OCI-LY1 (cell line): ENCODE measurements around the gene IL18R1.

Source experiments
- H2AFZ ChIP-seq: fragments of 200-600 bp; sonication (generic), shearing (Covaris generic); 2 replicates; pipeline ENCODE4 v1.6.0; 2014; ENCODE audit warnings: antibody characterized with exemption, mild to moderate bottlenecking, low read length
- H3F3A ChIP-seq: fragments of 200-600 bp; sonication (generic), shearing (Covaris generic); 2 replicates; pipeline ENCODE4 v1.6.0; 2014; ENCODE audit warnings: mild to moderate bottlenecking, antibody characterized with exemption, low read length, moderate library complexity; ENCODE audit not compliant: insufficient read depth
- H3K27ac ChIP-seq: fragments of 200-600 bp; sonication (generic); 2 replicates; pipeline ENCODE4 v1.5.1; 2014; ENCODE audit warnings: low read length, mixed run types, mild to moderate bottlenecking, low read depth; ENCODE audit not compliant: poor library complexity, severe bottlenecking
- H3K27me3 ChIP-seq: fragments of 200-600 bp; sonication (generic); 2 replicates; pipeline ENCODE4 v1.6.0; 2014; ENCODE audit warnings: antibody characterized with exemption, mild to moderate bottlenecking, low read length, moderate library complexity; ENCODE audit not compliant: insufficient read depth
- H3K36me3 ChIP-seq: fragments of 200-600 bp; sonication (generic); 2 replicates; pipeline ENCODE4 v1.6.1; 2014; ENCODE audit warnings: mild to moderate bottlenecking, antibody characterized with exemption, low read length, moderate library complexity, mixed read lengths; ENCODE audit not compliant: insufficient read depth
- H3K4me1 ChIP-seq: fragments of 200-600 bp; sonication (generic); 2 replicates; pipeline ENCODE4 v1.5.1; 2014; ENCODE audit warnings: mild to moderate bottlenecking, low read length, moderate library complexity; ENCODE audit not compliant: insufficient read depth, severe bottlenecking
- H3K4me2 ChIP-seq: fragments of 200-600 bp; sonication (generic), shearing (Covaris generic); 2 replicates; pipeline ENCODE4 v1.6.1; 2014; ENCODE audit warnings: low read length
- H3K4me3 ChIP-seq: fragments of 200-600 bp; sonication (generic); 2 replicates; pipeline ENCODE4 v1.5.1; 2014; ENCODE audit warnings: low read length, low read depth, mild to moderate bottlenecking, mixed read lengths; ENCODE audit not compliant: poor library complexity, severe bottlenecking
- H3K79me2 ChIP-seq: fragments of 200-600 bp; shearing (Covaris generic); 2 replicates; pipeline ENCODE4 v1.6.1; 2016; ENCODE audit warnings: mixed run types, low read length, mixed read lengths; ENCODE audit not compliant: insufficient read depth
- H3K9ac ChIP-seq: fragments of 200-600 bp; sonication (generic), shearing (Covaris generic); 2 replicates; pipeline ENCODE4 v1.6.1; 2014; ENCODE audit warnings: mild to moderate bottlenecking, low read length, mixed read lengths
- H3K9me2 ChIP-seq: fragments of 200-600 bp; sonication (generic), shearing (Covaris generic); 2 replicates; pipeline ENCODE4 v1.6.1; 2014; ENCODE audit warnings: low read depth, mild to moderate bottlenecking, low read length, mixed read lengths
- H3K9me3 ChIP-seq: fragments of 200-600 bp; shearing (Covaris generic); 2 replicates; pipeline ENCODE4 v1.6.1; 2014; ENCODE audit warnings: low read length, mixed read lengths
- H4K20me1 ChIP-seq: fragments of 200-600 bp; sonication (generic), shearing (Covaris generic); 2 replicates; pipeline ENCODE4 v1.6.0; 2016; ENCODE audit warnings: mild to moderate bottlenecking, low read length; ENCODE audit not compliant: insufficient read depth
- CTCF ChIP-seq: fragments of 200-600 bp; sonication (generic), shearing (Covaris generic); IDR thresholded peaks from 2 replicates; pipeline ENCODE4 v1.5.1; 2017; ENCODE audit warnings: mild to moderate bottlenecking, antibody characterized with exemption, low read length, moderate library complexity, mixed read lengths
- EZH2 ChIP-seq: fragments of 200-600 bp; sonication (generic), shearing (Covaris generic); IDR thresholded peaks from 2 replicates; pipeline ENCODE4 v1.8.0; 2017; ENCODE audit warnings: borderline replicate concordance, mixed run types, mild to moderate bottlenecking, antibody characterized with exemption, low read length, moderate library complexity, mixed read lengths

Gene IL18R1

GRCh38 chr2:102358496-102358895, 2.9 kb downstream of the IL18R1 start:
- no peak overlapping the region for H3K4me3 ChIP-seq
- no peak overlapping the region for H2AFZ ChIP-seq
- no peak overlapping the region for H3K9ac ChIP-seq

GRCh38 chr2:102359527-102359926, 3.9 kb downstream of the IL18R1 start:
- Histone ChIP-seq H3K9me2 (no peaks in the 10 kb centered on the region), H3K4me1 (peaks cover 5% of the 10 kb centered on the region), H3K27ac (no peak overlapping the region), H3F3A (no peaks in the 10 kb centered on the region), H3K36me3 (no peaks in the 10 kb centered on the region), H4K20me1 (no peaks in the 10 kb centered on the region), H2AFZ (no peak overlapping the region), H3K9ac (no peak overlapping the region), H3K79me2 (no peaks in the 10 kb centered on the region), H3K9me3 (no peaks in the 10 kb centered on the region), H3K4me2 (no peak overlapping the region), H3K4me3 (no peak overlapping the region), H3K27me3 (no peaks in the 10 kb centered on the region)
- TF ChIP-seq EZH2: no peak
- TF ChIP-seq CTCF: no peak

More at GRCh38 chr2:102358496-102358895, 2.9 kb downstream of the IL18R1 start:
- H3K4me1 ChIP-seq: peaks cover 5% of the 10 kb centered on the region
- TF ChIP-seq EZH2: no peak
- no peak for TF ChIP-seq CTCF
- H4K20me1 ChIP-seq: no peaks in the 10 kb centered on the region
- no peak overlapping the region for H3K4me2 ChIP-seq
- H3K79me2 ChIP-seq: no peaks in the 10 kb centered on the region
- no peaks in the 10 kb centered on the region for H3K27me3 ChIP-seq
- H3K27ac ChIP-seq: no peak overlapping the region
- H3K9me2 ChIP-seq: no peaks in the 10 kb centered on the region
- H3K36me3 ChIP-seq: no peaks in the 10 kb centered on the region
- H3F3A ChIP-seq: no peaks in the 10 kb centered on the region
- H3K9me3 ChIP-seq: no peaks in the 10 kb centered on the region

GRCh38 chr2:102361632-102362241, 6.1 kb downstream of the IL18R1 start:
- no peak overlapping the region for H3K4me2 ChIP-seq
- H3F3A ChIP-seq: no peaks in the 10 kb centered on the region
- no peaks in the 10 kb centered on the region for H3K36me3 ChIP-seq
- no peak overlapping the region for H3K4me3 ChIP-seq
- H3K9ac ChIP-seq: no peak overlapping the region
- H3K9me2 ChIP-seq: no peaks in the 10 kb centered on the region
- H3K4me1 ChIP-seq: no peaks in the 10 kb centered on the region
- TF ChIP-seq EZH2 (no peak), CTCF (no peak)
- H3K27me3 ChIP-seq: no peaks in the 10 kb centered on the region
- no peaks in the 10 kb centered on the region for H4K20me1 ChIP-seq
- H3K9me3 ChIP-seq: no peaks in the 10 kb centered on the region
- H3K27ac ChIP-seq: no peak overlapping the region
- H3K79me2 ChIP-seq: no peaks in the 10 kb centered on the region
- no peak overlapping the region for H2AFZ ChIP-seq
